GM12874 (cell line): ENCODE measurements around the gene GXYLT2.

Experiments used
- TF ChIP-seq, protein P1 (sequence below): IDR thresholded peaks from 2 replicates; pipeline ENCODE4 v1.5.1; 2011; ENCODE audit warnings: low read depth, mild to moderate bottlenecking, control low read depth, low read length, moderate library complexity; ENCODE audit not compliant: insufficient read depth

The GXYLT2 gene, protein sequence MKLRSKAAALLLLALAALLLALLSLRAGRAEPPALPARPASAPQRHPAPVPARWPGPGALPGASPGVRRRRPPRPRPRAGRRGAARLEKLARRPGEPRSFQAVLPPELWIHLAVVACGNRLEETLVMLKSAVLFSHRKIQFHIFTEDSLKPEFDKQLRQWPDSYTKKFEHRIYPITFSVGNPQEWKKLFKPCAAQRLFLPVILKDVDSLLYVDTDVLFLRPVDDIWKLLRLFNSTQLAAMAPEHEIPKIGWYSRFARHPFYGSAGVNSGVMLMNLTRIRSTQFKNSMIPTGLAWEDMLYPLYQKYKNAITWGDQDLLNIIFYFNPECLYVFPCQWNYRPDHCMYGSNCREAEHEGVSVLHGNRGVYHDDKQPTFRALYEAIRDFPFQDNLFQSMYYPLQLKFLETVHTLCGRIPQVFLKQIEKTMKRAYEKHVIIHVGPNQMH

DNA sequence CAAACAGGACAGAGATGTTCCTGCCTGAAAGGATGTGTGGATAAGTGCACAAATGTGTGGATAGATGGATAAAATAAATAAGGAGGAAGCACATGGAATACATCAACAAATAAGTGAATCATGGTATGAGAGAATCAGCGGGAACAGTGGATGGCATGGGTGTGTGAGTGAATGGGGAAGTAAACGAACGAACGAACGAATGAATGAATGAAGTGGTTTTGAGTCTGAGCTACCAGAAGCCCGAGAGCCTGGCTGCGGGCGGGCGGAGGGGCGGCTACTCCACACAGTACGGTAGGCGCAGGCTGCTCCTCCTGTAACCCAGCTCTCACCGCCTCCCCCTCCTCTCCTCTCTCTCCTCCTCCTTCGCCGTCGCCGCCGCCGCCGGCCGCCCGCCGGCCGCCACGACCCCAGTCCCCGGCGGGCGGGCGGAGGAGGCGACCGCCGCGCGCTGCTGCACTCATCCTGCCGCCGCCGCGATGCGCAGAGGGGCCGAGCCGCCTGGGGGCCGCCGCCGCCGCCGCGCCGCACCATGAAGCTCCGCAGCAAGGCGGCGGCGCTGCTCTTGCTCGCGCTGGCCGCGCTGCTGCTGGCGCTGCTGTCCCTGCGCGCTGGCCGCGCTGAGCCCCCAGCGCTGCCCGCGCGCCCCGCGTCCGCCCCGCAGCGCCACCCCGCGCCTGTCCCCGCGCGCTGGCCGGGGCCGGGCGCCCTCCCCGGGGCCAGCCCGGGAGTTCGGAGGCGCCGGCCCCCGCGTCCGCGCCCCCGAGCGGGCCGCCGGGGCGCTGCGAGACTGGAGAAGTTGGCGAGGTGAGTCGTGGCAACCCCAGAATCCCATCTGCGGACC is at the start of gene GXYLT2:
TSS of gene GXYLT2 (plus strand) at position 342 of the 841 bp plus-strand sequence. CDS start at position 530, 188 bp downstream.
- TF ChIP-seq, protein P1, sequence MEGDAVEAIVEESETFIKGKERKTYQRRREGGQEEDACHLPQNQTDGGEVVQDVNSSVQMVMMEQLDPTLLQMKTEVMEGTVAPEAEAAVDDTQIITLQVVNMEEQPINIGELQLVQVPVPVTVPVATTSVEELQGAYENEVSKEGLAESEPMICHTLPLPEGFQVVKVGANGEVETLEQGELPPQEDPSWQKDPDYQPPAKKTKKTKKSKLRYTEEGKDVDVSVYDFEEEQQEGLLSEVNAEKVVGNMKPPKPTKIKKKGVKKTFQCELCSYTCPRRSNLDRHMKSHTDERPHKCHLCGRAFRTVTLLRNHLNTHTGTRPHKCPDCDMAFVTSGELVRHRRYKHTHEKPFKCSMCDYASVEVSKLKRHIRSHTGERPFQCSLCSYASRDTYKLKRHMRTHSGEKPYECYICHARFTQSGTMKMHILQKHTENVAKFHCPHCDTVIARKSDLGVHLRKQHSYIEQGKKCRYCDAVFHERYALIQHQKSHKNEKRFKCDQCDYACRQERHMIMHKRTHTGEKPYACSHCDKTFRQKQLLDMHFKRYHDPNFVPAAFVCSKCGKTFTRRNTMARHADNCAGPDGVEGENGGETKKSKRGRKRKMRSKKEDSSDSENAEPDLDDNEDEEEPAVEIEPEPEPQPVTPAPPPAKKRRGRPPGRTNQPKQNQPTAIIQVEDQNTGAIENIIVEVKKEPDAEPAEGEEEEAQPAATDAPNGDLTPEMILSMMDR: no peak

DNA sequence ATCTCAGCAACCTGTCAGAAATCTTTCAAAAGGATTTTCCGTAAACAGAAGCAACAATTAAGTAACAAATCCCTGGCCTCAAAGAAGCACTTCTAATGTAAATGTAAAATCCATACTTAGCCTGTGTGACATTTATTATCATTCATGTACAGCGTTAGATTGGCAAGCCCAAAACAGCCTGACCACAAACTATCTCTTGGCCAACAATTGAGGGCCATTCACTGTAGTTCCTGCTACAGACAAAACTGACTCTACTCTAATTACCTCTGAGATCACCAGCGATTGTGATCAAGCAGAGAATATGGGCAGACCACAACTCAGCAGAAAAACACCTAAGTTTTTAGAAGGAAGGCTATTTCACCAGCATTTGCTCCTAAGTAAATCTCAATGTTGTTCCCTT is 48.8 kb upstream of the GXYLT2 start:
- TF ChIP-seq, protein P1: no peak

DNA sequence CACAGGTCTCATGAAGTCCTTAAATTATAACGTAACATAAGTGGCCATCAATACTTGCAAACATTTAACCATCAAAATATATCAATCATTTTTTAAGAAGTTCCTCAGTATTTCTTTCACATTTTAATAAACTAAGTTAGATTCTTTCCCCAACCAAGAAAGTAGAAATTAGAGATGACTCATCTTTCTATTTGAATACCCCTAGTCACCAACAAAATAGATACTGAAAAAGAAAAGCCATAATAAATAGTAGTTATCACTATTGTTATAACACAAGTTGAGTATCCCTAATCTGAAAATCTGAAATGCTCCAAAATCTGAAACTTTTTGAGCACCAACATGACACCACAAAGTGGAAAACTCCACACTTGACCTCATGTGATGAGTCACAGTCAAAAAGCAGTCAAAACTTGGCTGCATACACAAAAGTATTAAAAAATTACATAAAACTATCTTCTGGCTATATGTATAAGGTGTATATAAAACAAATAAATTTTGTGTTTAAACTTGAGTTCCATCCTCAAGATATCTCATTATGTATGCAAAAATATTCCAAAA is 43.3 kb upstream of the GXYLT2 start:
- TF ChIP-seq, protein P1: no peak

DNA sequence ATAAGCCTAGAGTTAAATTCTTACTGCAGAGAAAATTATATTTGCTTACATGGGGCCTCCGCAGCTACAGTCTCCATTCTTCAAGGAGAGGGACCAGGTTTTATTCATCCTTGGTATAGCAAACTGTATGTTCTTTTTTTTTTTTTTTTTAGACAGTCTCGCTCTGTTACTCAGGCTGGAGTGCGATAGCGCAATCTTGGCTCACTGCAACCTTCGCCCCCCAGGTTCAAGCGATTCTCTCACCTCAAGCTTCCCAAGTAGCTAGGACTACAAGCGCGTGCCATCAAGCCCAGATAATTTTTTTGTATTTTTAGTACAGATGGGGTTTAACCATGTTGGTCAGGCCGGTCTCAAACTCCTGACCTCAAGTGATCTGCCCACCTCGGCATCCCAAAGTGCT is 41.7 kb upstream of the GXYLT2 start:
- TF ChIP-seq, protein P1: no peak

DNA sequence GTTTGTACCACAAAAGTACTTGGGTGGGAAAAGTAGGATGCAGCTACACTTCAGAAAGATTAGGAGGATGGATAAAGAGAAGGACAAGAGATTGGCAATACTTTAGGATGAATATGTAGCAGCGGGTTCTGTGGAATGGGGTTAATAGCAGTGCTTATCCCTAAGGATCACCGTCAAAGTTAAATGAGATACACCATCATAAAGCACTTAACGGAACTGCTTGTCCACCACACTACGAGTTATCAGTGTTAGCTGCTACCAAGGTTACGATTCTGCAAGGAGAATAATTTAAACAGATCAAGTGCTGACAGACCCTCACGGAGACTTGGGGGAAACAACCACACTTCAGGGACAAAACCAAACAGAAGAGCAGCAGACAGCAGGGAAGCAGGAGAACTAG is 40.6 kb upstream of the GXYLT2 start:
- TF ChIP-seq, protein P1: no peak

DNA sequence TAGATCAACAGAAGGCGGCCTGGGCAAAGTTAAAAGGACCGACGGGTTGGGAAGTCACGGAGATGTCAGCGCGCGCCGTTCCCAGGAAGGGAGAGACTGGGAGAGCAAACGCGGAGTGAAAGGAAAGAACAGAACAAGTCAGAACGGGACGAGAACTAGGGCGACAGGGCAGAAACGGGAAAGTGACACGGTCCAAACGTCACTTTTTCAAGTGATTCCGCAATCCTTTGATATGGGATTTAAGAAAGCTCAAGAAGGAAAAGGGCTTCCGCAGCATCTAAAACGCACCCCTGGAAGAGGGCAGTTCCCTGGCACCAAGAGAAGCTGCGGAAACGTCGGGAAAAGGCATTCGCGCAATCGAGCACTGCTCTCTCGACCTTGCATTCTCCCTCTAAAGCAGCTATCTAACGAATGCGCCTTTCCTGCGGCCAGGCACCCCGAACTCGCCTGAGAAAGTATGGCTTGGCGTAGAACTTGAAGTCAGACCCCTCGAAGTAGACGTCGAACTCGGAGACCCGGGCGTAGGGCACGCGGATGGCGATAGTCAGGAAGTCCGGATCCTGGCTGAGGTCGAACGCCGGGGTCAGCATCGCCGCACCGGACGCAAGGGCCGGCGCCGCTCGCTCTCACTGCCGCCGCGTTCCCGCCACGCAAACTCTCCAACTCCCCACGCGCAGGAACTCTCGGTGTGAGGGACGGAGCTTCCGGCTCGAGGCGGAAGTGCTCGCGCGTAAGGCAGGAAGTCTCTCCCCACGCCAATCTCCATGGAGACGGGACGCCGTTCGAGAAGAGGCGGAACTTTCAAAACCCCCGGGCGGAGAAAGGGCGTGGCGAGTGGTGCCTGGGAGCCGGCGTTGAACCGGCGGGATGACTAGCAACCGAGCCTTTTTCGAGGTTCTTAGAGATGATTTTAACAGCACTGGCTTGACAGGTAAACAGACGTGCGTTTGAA is 39.8 kb upstream of the GXYLT2 start, which contains the start of gene SHQ1:
TSS of gene SHQ1 (minus strand) at position 695 of the 952 bp plus-strand sequence. CDS start at position 590, 105 bp downstream.
- TF ChIP-seq, protein P1: no peak
